SK-N-SH treated with all-trans-retinoic acid at 6 μM for 48 hours (cell line): ENCODE data around the gene UNKL.

ENCODE experiments used
- ATAC-seq: fragments of 200-7000 bp; cut with Tn5 transposase; 3 replicates; pipeline ENCODE4 v1.9.1; 2020; ENCODE audit warnings: mild to moderate bottlenecking, moderate library complexity
- BACH2 ChIP-seq: fragments of 250-450 bp; sonication (Bioruptor Pico); IDR thresholded peaks from 2 replicates; pipeline ENCODE4 v1.9.0; 2021; ENCODE audit warnings: mild to moderate bottlenecking, borderline replicate concordance
- CREB5 ChIP-seq: fragments of 250-450 bp; sonication (Bioruptor Pico); IDR thresholded peaks from 2 replicates; pipeline ENCODE4 v1.5.1; 2020; ENCODE audit warnings: low read depth, mild to moderate bottlenecking, moderate library complexity
- CSDC2 ChIP-seq: fragments of 250-450 bp; sonication (Bioruptor Pico); IDR thresholded peaks from 2 replicates; pipeline ENCODE4 v1.5.0; 2020; ENCODE audit warnings: mild to moderate bottlenecking, moderate library complexity
- CSRNP3 ChIP-seq: fragments of 250-450 bp; sonication (Bioruptor Pico); IDR thresholded peaks from 2 replicates; pipeline ENCODE4 v1.5.1; 2021; ENCODE audit warnings: mild to moderate bottlenecking, moderate library complexity
- ESRRG ChIP-seq: fragments of 250-450 bp; sonication (Bioruptor Pico); IDR thresholded peaks from 2 replicates; pipeline ENCODE4 v1.6.1; 2021; ENCODE audit warnings: mild to moderate bottlenecking
- ISL1 ChIP-seq: fragments of 250-450 bp; sonication (Bioruptor Pico); IDR thresholded peaks from 2 replicates; pipeline ENCODE4 v2.1.2; 2022; ENCODE audit warnings: mild to moderate bottlenecking, moderate library complexity
- OSR1 ChIP-seq: fragments of 250-450 bp; sonication (Bioruptor Pico); IDR thresholded peaks from 2 replicates; pipeline ENCODE4 v1.8.0; 2022; ENCODE audit warnings: moderate library complexity, mild to moderate bottlenecking, inconsistent platforms
- PATZ1 ChIP-seq: fragments of 250-450 bp; sonication (Bioruptor Pico); IDR thresholded peaks from 2 replicates; pipeline ENCODE4 v1.8.0; 2020; ENCODE audit warnings: mild to moderate bottlenecking, moderate library complexity, borderline replicate concordance
- POU6F1 ChIP-seq: fragments of 250-450 bp; sonication (Bioruptor Pico); IDR thresholded peaks from 2 replicates; pipeline ENCODE4 v1.8.0; 2021; ENCODE audit warnings: low read depth, mild to moderate bottlenecking, moderate library complexity, borderline replicate concordance
- PPARA ChIP-seq: fragments of 250-450 bp; sonication (Bioruptor Pico); IDR thresholded peaks from 2 replicates; pipeline ENCODE4 v1.5.0; 2020; ENCODE audit warnings: mild to moderate bottlenecking, borderline replicate concordance
- RARB ChIP-seq: fragments of 250-450 bp; sonication (Bioruptor Pico); IDR thresholded peaks from 2 replicates; pipeline ENCODE4 v1.8.0; 2021; ENCODE audit warnings: mild to moderate bottlenecking, moderate library complexity
- SNAI2 ChIP-seq: fragments of 250-450 bp; sonication (Bioruptor Pico); IDR thresholded peaks from 2 replicates; pipeline ENCODE4 v1.5.0; 2020; ENCODE audit warnings: mild to moderate bottlenecking, moderate library complexity
- TCF4 ChIP-seq: fragments of 250-450 bp; sonication (Bioruptor Pico); IDR thresholded peaks from 2 replicates; pipeline ENCODE4 v1.8.0; 2021; ENCODE audit warnings: mild to moderate bottlenecking, moderate library complexity, borderline replicate concordance
- TOX ChIP-seq: fragments of 250-450 bp; sonication (Bioruptor Pico); IDR thresholded peaks from 2 replicates; pipeline ENCODE4 v1.8.0; 2021; ENCODE audit warnings: mild to moderate bottlenecking, moderate library complexity, borderline replicate concordance
- TSHZ2 ChIP-seq: fragments of 250-450 bp; sonication (Bioruptor Pico); IDR thresholded peaks from 2 replicates; pipeline ENCODE4 v1.5.0; 2020; ENCODE audit warnings: mild to moderate bottlenecking, moderate library complexity
- ZC3H10 ChIP-seq: fragments of 250-450 bp; sonication (Bioruptor Pico); IDR thresholded peaks from 2 replicates; pipeline ENCODE4 v1.5.1; 2021; ENCODE audit warnings: mild to moderate bottlenecking, moderate library complexity
- ZFP3 ChIP-seq: fragments of 250-450 bp; sonication (Bioruptor Pico); IDR thresholded peaks from 2 replicates; pipeline ENCODE4 v1.5.0; 2020; ENCODE audit warnings: mild to moderate bottlenecking, moderate library complexity
- ZFP30 ChIP-seq: fragments of 450-650 bp; formaldehyde crosslinking; IDR thresholded peaks from 2 replicates; pipeline ENCODE4 v1.5.0; 2022; ENCODE audit warnings: mild to moderate bottlenecking, moderate library complexity
- ZNF565 ChIP-seq: fragments of 450-650 bp; formaldehyde crosslinking; conservative IDR thresholded peaks from 2 replicates; pipeline ENCODE4 v1.5.0; 2020; ENCODE audit warnings: low read depth, mild to moderate bottlenecking, moderate library complexity
- ZNF70 ChIP-seq: fragments of 450-650 bp; formaldehyde crosslinking; IDR thresholded peaks from 2 replicates; pipeline ENCODE4 v1.5.0; 2020; ENCODE audit warnings: mild to moderate bottlenecking, moderate library complexity
- ZNF8 ChIP-seq: fragments of 450-650 bp; formaldehyde crosslinking; IDR thresholded peaks from 2 replicates; pipeline ENCODE4 v1.5.0; 2020; ENCODE audit warnings: mild to moderate bottlenecking, moderate library complexity

UNKL gene

GRCh38 chr16:1397779-1398178, 16.7 kb downstream of the UNKL start:
- TF ChIP-seq OSR1 (CRISPR knock-in tag) (no peak), ZFP3 (no peak), RARB (CRISPR knock-in tag) (no peak), ZNF70 (CRISPR knock-in tag) (no peak), ISL1 (CRISPR knock-in tag) (no peak), ZNF565 (CRISPR knock-in tag) (no peak), ESRRG (CRISPR knock-in tag) (no peak), SNAI2 (no peak), ZC3H10 (CRISPR knock-in tag) (no peak), POU6F1 (CRISPR knock-in tag) (no peak)
- ATAC-seq: no peak

GRCh38 chr16:1395444-1396031, 19.0 kb downstream of the UNKL start:
- ATAC-seq: no peak
- TF ChIP-seq TSHZ2 (CRISPR knock-in tag) (no peak), CSRNP3 (CRISPR knock-in tag) (no peak), ZNF8 (CRISPR knock-in tag) (no peak), TCF4 (CRISPR knock-in tag) (no peak), ZFP3 (no peak), ZC3H10 (CRISPR knock-in tag) (no peak), TOX (CRISPR knock-in tag) (no peak), BACH2 (no peak), PPARA (CRISPR knock-in tag) (no peak), PATZ1 (no peak), ZFP30 (CRISPR knock-in tag) (no peak), POU6F1 (CRISPR knock-in tag) (no peak), ZNF70 (CRISPR knock-in tag) (no peak), CREB5 (CRISPR knock-in tag) (no peak), CSDC2 (CRISPR knock-in tag) (no peak), ESRRG (CRISPR knock-in tag) (no peak)
